GM19240 (cell line): Measurements from ENCODE around the gene NBR1.
"Not testable (repeated sequence)": the region's sequence is repeated elsewhere in the genome, so short reads cannot be mapped to it uniquely, and the experiment has no call there.

ENCODE experiments used
- DNase-seq: peaks from one replicate; pipeline ENCODE4 v3.0.0; 2011; ENCODE audit warnings: low spot score; ENCODE audit not compliant: insufficient read length

The NBR1 gene

DNA sequence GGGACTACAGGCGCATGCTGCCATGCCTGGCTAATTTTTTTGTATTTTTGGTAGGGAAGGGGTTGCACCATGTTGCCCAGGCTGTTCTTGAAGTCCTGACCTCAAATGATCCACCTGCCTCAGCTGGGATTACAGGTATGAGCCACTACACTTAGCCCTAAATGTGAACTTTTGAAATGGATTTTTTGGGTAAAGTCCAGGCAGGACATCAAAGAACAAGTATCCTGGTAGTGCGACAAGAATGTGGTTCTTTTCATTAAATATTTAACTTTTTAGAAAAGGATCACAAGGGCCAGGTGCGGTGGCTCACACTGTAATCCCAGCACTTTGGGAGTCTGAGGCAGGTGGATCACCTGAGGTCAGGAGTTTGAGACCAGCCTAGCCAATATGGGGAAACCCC is 15.3 kb upstream of the NBR1 start:
- no peak for DNase-seq

DNA sequence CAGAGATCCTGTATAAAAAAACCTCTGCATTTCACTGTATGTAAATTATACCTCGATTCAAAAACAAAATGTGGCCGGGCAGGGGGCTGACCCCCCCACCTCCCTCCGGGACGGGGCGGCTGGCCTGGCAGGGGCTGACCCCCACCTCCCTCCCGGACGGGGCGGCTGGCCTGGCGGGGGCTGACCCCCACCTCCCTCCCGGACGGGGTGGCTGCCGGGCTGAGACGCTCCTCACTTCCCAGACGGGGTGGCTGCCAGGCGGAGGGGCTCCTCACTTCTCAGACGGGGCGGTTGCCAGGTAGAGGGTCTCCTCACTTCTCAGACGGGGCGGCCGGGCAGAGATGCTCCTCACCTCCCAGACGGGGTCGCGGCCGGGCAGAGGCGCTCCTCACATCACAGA is 11.8 kb upstream of the NBR1 start:
- not testable (repeated sequence) for DNase-seq

DNA sequence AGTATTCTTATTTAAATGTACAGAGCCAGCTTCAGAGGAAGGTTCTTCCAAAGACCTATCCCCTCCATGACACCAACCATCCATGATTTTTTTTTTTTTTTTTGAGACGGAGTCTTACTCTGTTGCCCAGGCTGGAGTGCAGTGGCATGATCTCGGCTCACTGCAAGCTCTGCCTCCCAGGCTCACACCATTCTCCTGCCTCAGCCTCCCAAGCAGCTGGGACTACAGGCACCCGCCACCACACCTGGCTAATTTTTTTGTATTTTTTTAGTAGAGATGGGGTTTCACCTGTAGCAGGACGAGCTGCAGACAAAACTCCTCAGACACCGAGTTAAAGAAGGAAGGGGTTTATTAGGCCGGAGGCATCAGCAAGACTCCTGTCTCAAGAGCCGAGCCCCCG is 11.1 kb upstream of the NBR1 start:
- not testable (repeated sequence) for DNase-seq

- not testable (repeated sequence) for DNase-seq
Observed at GRCh38 chr17:43165971-43166370, 5.0 kb upstream of the NBR1 start.

GRCh38 chr17:43169561-43170139 is 1.4 kb upstream of the NBR1 start:
- no peak for DNase-seq

GRCh38 chr17:43170140-43170765 is 761 bp upstream of the NBR1 start:
- DNase-seq, result peak; percentile 85

DNA sequence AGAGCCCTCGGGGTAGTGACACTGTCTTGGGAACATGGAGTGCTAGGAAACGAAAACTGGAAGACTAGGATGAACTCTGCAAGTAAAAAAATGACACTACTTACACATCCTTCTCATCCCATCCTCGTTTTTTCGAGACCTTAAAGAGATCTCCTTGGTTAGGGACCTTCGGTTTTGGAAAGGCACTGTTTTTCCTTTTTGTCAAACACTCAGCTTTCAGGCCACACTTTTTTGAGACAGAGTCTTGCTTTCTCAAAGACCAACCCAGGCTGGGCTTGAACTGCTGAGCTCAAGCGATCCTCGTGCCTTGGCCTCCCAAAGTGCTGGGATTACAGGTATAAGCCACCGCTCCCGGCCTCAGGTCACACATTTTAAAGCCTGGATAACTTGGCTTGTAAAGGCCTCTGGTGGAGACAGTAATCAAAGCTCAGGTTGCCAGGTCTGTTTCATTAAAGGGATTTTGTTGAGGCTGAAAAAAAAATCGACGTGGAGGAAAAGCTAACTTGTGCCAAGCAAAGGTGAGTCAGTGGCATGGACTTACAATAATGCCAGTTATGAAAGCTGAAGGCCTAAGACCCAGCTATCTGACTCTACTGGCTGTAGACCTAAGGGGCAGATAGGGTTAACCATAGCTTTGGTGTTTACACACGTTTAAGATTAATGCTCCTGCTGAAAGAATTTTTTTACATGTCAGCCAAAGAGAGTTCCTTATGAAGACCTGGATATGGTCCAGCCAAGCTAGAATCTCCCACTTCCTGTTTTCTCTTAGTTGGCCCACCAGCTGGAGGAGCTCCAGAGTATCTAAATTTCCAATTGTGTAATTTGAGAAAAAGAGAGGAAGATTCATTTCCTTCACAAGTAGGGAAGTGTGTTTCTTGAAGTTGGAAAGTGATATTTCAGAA is 823 bp downstream of the NBR1 start:
- DNase-seq, result no peak

GRCh38 chr17:43175213-43176118 is 4.5 kb downstream of the NBR1 start:
- DNase-seq, result no peak

DNA sequence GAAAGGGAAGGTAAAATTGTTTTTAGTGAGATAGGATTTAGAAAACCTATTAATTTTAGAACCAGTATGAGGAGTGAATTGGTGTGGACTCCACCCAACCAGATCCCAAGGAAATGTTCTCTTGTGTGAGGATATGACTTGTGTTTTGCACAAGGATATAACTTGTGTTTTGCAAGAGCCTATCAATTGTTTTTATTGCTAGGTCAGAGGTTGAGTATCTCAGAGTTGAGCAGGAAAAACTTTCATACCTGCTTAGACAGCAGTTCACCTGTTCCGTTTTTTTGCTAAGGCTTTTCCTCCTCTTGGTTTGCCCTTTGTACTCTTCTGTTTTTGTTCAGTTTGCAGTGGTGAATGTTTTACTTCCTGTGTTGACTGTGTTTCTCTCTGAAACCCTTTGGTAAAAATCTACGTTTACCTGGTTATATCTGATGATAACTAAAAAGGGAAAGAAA is 5.1 kb downstream of the NBR1 start:
- DNase-seq, result no peak

DNA sequence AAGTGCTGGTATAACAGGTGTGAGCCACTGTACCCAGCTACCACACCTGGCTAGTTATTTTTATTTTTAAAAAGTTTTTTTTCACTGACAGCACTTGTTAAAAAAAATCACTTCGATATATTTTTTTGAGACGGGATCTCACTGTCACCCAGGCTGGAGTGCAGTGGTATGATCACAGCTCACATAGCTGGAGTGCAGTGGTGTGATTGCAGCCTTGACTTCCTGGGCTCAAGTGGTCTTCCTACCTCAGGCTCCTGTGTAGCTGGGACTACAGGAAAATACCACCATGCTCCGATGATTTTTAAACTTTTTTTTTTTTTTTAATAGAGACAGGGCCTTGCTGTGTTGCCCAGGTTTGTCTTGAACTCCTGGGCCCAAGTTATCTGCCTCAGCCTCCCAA is 12.9 kb downstream of the NBR1 start:
- DNase-seq, result no peak

DNA sequence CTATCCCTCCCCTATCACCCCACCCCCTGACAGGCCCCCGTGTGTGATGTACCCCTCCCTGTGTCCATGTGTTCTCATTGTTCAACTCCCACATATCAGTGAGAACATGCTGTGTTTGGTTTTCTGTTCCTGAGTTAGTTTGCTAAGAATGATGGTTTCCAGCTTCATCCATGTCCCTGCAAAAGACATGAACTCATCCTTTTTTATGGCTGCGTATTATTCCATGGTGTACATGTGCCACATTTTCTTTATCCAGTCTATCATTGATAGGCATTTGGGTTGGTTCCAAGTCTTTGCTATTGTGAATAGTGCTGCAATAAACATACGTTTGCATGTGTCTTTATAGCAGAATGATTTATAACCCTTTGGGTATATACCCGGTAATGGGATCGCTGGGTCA is 15.6 kb downstream of the NBR1 start:
- DNase-seq, result not testable (repeated sequence)

DNA sequence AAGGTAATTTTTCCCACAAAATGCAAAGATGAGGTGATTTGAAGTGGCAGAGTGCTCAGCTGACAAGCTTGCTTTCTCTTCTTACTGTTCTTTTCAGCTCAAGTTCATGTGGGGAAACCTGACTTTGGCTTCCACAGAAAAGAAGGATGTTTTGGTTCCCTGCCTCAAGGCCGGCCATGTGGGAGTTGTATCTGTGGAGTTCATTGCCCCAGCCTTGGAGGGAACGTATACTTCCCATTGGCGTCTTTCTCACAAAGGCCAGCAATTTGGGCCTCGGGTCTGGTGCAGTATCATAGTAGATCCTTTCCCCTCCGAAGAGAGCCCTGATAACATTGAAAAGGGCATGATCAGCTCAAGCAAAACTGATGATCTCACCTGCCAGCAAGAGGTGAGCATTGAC is 22.2 kb downstream of the NBR1 start:
- no peak for DNase-seq

DNA sequence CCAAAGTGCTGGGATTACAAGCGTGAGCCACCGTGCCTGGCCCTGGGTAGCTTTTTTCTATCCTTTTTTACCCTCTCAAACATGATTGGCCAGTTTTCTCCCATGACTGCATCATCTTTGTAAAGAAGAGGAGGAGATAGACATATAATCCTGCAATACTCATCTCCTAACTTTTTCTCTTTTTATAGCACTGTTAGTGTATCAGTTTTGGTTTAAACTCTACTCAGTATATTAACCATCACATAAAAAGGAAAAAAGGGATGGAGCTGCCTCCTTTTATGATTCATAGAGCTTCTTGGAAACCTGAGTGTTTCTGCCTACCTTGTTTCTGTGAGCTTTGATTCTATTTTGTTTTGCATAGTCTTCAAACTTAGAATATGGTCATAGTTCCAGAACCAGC is 28.6 kb downstream of the NBR1 start:
- DNase-seq, result no peak

- DNase-seq, result no peak
Observed at GRCh38 chr17:43200127-43200526, 29.1 kb downstream of the NBR1 start.

DNA sequence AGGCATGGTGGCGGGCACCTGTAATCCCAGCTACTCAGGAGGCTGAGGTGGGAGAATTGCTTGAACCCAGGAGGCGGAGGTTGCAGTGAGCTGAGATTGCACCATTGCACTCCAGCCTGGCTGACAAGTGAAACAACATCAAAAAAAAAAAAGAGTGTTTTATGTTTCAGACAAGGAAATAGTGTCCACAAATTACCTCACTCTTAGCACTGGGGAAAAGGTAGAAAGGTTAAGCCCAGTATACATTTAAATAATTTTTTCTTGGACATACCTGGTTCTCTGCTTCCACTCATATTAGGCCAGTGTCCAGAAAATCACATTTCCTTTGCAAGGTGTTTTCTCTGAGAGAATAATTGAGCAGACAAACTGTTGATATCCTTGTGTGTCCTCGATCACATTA is 32.0 kb downstream of the NBR1 start:
- DNase-seq, result not testable (repeated sequence)

DNA sequence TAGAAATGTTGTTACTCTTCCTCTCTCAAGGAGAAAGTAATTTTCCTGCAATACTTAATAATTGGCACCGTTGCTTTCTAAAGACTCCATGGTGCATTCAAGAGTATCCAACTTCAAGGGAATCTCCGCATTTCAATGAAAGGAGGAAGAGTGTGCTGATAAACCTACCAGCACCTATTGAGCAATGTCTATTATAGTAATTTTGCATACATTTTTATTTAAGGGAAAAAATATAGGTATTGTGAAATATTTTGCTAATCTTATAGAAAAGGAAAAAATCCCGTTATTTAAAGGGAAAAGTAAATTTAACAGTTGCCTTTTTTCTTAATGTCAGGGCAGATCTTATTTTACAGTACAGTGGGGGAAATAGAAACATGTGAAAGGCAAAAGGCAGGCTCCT is 39.6 kb downstream of the NBR1 start:
- no peak for DNase-seq

DNA sequence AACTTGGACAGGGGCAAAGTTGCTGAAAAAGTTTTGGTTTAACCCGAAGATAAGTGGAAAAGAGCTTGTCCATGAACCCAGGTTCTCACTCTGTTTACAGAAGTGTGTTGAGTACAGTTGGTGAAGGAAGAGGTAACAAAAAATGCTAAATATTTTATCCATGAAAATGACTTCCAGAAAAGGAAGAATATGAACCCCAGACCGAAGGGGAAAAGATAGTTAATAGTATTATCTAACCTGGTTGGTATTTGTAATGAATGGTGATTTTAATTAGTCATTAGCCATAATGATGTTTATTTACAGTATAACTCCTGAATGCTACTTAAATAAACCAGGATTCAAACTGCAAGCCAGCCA is 40.1 kb downstream of the NBR1 start:
- no peak for DNase-seq

GRCh38 chr17:43211480-43212402 is 40.7 kb downstream of the NBR1 start, which contains the start of gene TMEM106A:
Gene TMEM106A (plus strand): TSS chr17:43211875. CDS start chr17:43213042, 1,167 bp downstream.
- peak; percentile 88 for DNase-seq

GRCh38 chr17:43212641-43213490 is 41.9 kb downstream of the NBR1 start:
- no peak for DNase-seq
